GM21825 (cell line): ENCODE results near the gene IQUB.
A peak's percentile ranks its signal among the peaks of the same experiment; 100 is the strongest.
"Not testable (repeated sequence)": the region's sequence is repeated elsewhere in the genome, so short reads cannot be mapped to it uniquely, and the experiment has no call there.

ENCODE experiments used
- ATAC-seq: cut with Tn5 transposase; IDR thresholded peaks from one replicate; pipeline ENCODE4 v1.9.1; 2021; ENCODE audit warnings: mild to moderate bottlenecking, moderate library complexity; ENCODE audit not compliant: unreplicated experiment

IQUB gene

DNA sequence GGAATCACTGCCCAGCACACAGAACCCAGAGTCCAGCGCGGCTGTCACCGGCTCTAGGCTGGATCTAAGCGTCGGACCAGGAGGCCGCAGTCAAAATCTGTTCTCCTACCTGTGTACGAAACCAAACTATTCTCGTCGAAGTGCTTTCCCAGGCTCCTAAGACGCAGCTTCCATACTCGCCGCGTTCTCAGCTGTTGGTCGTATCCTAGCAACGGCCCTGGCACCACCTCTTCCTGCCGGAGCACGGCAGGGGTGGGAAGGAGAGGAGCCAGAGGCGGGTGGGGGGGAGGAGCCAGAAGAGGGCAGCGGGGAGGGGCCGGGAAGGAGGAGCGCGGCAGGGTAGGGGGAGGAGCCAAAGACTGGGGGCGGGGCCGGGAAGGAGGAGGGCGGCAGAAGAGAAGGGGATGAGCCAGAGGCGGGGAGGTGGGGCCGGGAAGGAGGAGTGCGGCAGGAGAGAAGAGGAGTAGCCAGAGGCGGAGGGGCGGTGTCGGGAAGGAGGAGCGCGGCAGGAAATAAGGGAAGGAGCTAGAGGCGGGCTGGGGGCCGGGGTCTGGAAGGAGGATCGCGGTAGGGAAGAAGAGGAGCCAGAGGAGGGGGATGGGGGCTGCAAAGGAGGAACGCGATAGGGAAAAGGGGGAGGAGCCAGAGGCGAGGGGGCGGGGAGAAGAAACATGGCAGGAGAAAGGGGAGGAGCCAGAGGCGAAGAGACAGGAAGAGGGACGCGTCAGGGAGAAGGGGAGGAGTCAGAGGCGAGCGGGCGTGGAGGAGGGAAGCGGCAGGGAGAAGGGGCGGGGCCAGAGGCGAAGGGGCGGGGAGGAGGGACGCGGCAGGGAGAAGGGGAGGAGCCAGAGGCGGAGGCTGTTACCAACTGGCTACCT is at the start of gene IQUB:
Gene IQUB (minus strand): TSS at position 213 of the 878 bp plus-strand sequence. CDS start 22,255 bp downstream, outside the sequence.
- peak; percentile 84 for ATAC-seq

GRCh38 chr7:123583821-123584220 is 49.4 kb upstream of the IQUB start:
- ATAC-seq = no peak

DNA sequence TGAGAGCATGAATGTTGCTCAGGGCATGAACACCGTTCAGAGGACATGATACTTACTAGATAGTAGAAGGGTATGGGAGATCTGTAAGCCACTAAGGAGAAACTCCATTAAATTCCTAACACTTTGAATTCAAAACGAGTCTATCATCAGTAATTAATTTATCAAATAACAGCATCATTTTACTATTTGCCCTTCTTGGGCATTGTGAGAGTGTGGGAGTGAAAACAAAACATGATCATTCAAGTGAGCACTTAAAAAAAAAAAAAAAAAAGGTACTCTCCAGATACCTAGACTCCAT is 46.7 kb upstream of the IQUB start:
- no peak for ATAC-seq

DNA sequence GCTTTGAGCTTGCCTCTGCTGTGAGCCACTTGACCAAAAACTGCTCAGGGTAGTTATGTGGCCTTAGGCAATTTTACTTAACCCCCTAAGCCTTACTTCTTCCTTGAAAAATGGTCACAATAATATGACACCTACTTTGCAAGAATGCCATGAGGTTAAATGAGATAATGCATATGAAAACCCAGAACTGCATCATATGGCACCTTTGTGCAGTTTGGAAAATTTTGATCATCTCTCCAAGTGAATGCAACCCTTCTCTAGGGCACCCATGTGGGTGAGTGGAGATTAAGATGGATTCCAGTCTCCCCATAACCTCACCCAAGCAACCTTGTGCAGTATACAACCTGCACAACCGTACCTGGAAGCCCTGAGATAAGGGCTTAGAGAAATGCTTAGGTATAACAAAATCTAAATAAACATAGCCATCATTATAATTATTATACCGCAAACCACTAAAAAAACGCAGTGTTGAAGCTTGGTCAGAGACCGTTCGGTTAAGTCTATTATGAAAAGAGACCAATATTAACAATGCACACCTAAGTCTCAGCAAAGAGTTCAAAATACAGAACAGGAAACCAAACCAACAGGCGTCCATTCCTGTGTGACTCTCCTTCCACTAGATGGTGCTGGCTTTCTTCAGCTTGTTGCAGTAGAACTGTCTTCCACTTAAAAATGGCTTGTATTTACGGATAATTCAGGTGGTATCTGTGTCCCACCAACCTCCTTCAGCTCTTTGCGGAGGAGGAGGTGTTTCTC is 46.2 kb upstream of the IQUB start:
- no peak for ATAC-seq

GRCh38 chr7:123579416-123579815 is 45.0 kb upstream of the IQUB start:
- no peak for ATAC-seq

GRCh38 chr7:123573896-123574467 is 39.6 kb upstream of the IQUB start:
- no peak for ATAC-seq

- ATAC-seq = no peak
Measured at GRCh38 chr7:123573341-123573740, 38.9 kb upstream of the IQUB start.

DNA sequence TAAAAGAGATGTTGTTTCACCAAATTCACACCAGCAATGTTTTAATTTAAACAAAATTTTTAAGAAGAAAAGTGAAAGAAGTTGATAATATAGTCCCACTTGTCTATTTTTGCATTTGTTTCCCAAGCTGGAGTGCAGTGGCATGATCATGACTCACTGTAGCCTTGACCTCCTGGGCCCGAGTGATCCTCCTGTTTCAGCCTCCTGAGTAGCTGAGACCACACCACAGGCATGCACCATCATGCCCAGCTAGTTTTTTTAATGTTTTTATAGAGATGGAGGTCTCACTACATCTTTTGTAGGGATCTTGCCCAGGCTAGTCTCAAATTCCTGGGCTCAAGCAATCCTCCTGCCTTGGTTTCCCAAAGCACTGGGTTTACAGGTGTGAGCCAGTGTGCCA is 37.3 kb upstream of the IQUB start:
- ATAC-seq = no peak

GRCh38 chr7:123571187-123571586 is 36.8 kb upstream of the IQUB start:
- no peak for ATAC-seq

DNA sequence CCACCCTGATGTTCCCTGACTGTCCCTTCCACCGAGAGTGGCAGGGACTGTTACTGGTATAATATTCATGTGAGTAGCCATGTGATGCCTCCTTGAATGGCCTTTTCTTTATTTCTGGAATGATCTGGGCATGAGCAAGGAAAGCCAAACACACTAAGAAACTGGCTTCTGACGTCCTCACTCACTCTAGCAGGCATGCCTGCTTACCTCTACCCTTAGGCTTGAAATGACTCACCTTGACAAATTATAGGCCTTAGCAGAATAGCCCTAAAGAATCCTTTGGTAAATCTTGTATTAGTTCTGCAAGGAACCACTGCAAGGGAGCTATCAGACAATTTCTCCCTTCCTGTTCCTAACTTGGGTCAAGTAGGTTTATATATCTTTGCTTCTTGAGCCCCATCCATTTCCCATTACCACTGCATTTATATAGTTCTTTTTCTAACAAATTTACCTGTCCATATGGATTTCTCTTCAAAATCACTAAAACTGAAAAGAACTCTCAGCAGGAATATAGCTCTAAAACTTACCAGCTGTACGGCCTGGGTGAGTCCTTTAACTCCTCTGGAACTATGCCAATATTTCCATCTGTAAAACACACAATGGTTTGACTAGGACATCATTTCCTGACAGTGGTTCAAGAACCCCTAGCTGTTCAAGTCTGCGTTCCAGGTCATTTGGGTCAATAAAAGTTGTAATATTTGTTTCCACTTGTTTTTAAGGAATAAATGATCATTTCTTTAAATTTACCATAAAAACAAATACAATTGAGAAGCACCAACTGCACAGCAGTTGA is 36.2 kb upstream of the IQUB start:
- no peak for ATAC-seq

DNA sequence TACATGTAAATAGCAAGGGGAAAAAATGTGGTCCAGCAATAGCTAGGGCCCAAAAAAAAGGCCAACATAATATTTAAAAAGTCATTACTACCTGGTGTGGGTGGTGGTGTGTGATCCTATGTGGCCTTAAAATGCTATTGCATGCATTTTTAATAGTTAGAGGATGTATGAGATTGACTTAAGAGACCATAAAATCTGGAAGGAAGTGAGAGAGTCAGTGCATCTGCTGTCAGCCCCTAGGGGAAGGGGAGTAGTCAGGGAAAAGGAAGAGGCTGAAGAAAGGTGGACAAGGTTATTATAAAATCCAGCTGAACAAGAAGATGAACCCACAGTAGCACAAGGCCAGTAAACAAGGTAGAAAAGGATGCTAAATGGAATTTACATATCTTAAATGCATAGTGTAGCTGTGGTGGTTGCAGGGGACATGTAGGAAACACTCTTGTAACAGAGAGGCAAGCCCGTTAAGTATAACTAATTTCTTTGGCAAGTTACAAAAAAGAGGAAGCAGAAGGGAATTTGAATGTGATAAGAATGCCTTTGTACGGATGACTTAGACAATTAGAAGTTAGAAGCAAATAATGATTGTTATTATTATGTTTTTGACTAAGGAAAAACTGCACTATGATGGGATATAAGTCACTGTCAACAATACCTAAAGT is 35.1 kb upstream of the IQUB start:
- no peak for ATAC-seq

GRCh38 chr7:123562121-123562520 is 27.7 kb upstream of the IQUB start:
- no peak for ATAC-seq

GRCh38 chr7:123558289-123558874 is 24.0 kb upstream of the IQUB start:
- ATAC-seq = no peak

DNA sequence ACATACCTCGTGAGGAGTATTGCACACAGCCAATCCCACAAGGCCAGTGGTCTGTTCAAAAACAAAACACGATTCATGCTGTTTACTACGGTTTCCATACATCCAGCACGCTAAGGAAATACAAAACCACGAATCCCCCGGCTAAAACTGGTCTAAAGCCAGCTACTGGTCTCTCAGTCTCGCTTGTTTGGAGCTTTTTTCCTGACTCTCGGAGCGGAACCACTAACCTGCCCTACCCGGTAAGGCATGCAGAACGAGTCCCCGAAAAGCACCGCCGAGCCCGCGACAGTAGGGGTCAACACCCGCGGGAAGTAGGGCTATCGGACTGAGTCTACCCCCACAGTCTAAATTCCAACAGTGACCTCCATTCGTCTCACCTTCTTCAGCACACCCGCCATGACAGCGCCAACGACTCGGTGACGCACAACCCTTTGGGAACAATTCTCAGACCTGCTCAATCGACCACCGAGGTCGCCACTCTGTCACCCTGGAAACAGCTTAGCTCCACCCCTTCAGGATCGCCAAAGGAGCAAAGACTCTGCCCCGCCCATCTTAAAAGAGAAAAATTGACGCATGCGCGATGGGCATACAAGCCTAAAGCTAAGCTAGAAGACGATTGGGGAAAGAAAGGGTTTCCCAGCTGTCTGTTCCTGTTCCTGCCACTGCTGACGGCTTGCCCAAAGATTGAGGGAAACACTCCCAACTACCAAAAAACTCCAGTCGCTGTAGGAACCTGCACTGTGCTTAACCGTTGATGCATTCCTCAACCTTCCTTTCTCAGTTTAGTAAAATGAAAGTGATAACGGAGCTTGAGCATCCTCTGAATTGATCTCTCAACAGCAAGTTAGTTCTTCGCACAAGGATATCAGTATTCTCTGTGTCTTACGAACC is 23.2 kb upstream of the IQUB start, which contains the start of gene NDUFA5:
Gene NDUFA5 (minus strand): TSS at position 421 of the 891 bp plus-strand sequence. CDS start 23 bp downstream, at position 398.
- ATAC-seq = peak; percentile 97

- no peak for ATAC-seq
Measured at GRCh38 chr7:123557016-123557397, 22.6 kb upstream of the IQUB start.

GRCh38 chr7:123555484-123555883 is 21.1 kb upstream of the IQUB start:
- no peak for ATAC-seq

DNA sequence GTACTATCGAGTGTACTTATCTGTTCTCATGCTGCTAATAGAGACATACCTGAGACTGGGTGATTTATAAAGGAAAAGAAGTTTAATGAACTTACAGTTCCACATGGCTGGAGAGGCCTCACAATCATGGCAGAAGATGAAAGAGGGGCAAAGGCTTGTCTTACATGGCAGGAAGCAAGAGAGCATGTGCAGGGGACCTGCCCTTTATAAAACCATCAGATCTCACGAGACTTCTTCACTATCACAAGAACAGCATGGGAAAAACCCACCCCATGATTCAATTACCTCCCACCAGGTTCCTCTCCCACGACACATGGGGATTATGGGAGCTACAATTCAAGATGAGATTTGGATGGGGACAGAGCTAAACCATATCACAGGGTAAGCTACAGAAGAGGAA is 18.8 kb upstream of the IQUB start:
- no peak for ATAC-seq

DNA sequence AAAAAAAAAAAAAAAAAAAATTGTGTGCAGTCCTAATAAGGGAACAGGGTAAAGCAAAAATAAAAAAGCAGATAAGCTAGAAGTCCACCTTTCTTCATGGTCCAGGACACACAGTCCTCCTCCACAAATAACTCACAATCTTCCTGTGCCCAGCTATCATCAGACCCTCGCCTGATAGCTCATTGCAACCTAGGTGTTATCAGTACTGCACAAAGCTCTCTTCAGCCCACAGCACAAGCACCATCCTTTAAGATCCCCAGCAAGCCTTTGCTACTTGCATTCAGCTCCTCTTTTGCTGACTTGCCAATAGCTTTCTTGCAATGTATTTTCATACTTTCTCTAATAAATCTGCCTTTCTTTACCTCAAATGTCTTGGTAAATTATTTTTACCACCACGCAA is 18.2 kb upstream of the IQUB start:
- ATAC-seq = no peak

DNA sequence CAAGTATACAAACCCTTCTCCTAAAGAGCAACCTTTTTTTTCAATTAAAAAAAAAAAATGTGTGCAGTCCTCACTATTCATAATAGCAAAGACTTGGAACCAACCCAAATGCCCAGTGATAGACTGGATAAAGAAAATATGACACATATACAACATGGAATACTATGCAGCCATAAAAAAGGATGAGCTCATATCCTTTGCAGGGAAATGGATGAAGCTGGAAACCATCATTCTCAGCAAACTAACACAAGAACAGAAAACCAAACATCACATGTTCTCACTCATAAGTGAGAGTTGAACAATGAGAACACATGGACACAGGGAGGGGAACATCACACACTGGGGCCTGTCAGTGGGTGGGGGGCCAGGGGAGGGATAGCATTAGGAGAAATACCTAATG is 17.7 kb upstream of the IQUB start:
- not testable (repeated sequence) for ATAC-seq
